ENCODE data around the gene TMTC1.

DNA sequence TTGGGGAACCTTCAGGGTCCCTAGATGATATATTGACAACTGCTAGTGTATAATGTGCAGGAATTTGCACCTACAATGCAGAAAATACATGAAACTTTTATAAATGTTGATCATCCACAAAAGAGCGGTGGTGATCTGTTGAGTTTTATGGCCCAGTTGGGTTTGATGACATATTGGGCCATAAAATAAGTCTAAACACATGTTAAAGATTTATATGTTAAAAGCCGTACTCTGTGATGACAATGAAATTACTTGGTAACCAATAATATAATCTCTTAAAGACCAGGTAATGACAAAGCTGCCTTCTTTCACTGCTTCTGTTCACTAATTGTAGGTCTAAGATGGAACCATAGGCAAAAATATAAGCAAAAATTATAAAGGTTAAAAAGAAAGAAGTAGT lies 61.6 kb downstream of the TMTC1 start:
- no peak for TF ChIP-seq POLR2A (IDR thresholded peaks at IDR 0.05)
- TF ChIP-seq, protein P1, sequence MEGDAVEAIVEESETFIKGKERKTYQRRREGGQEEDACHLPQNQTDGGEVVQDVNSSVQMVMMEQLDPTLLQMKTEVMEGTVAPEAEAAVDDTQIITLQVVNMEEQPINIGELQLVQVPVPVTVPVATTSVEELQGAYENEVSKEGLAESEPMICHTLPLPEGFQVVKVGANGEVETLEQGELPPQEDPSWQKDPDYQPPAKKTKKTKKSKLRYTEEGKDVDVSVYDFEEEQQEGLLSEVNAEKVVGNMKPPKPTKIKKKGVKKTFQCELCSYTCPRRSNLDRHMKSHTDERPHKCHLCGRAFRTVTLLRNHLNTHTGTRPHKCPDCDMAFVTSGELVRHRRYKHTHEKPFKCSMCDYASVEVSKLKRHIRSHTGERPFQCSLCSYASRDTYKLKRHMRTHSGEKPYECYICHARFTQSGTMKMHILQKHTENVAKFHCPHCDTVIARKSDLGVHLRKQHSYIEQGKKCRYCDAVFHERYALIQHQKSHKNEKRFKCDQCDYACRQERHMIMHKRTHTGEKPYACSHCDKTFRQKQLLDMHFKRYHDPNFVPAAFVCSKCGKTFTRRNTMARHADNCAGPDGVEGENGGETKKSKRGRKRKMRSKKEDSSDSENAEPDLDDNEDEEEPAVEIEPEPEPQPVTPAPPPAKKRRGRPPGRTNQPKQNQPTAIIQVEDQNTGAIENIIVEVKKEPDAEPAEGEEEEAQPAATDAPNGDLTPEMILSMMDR (IDR thresholded peaks at IDR 0.05 in 8 of 11, conservative IDR thresholded peaks at IDR 0.05 in 3 of 11) = no peak

Measured in spleen (tissue), 7 donors.